ENCODE data around the gene ANGPTL8. TPM values are rescaled to one million over a fixed set of nuclear protein-coding genes. Genes with fewer than 3 reads are reported as not detected.

Gene ANGPTL8
- total RNA-seq, 1 experiment from 2014 or later = not detected

GRCh38 chr19:11242025-11242424, 2.6 kb downstream of the ANGPTL8 start:
- Histone ChIP-seq H3K27ac (no peak overlapping the region), H3K4me3 (no peak overlapping the region), H3K27me3 (ENCODE audit: insufficient read depth, low read depth) (no peaks in the 10 kb centered on the region), H3K9me3 (ENCODE audit: insufficient read depth, low read depth) (no peaks in the 10 kb centered on the region), H3K4me2 (no peak overlapping the region), H4K20me1 (ENCODE audit: insufficient read depth) (no peaks in the 10 kb centered on the region), H3K4me1 (replicated peaks; ENCODE audit: insufficient read depth) (no peaks in the 10 kb centered on the region), H3K9me2 (ENCODE audit: insufficient read depth) (no peaks in the 10 kb centered on the region), H2AFZ (no peak overlapping the region), H3K79me2 (ENCODE audit: low read depth) (no peaks in the 10 kb centered on the region), H3F3A (ENCODE audit: insufficient read depth, low read depth) (peaks cover 17% of the 10 kb centered on the region), H3K36me3 (ENCODE audit: low read depth) (peaks cover 4% of the 10 kb centered on the region; the same call in 1 of the 2 replicates)
- TF ChIP-seq EZH2 (IDR thresholded peaks at IDR 0.05; ENCODE audit: low read depth) (no peak), CTCF (conservative IDR thresholded peaks at IDR 0.05) (no peak)
- CTCF ChIA-PET = interaction anchor here (0.6 to 0.7 kb wide), 2 partner anchors 43 to 54 kb away, joined by 3 read pairs; no protein-coding TSS in a partner anchor
- POLR2A ChIA-PET (ENCODE audit: unreplicated experiment) = no interaction called here
- DNase-seq = no peak
- intact Hi-C loops (cut with micrococcal nuclease; ENCODE audit: unreplicated experiment) = no loop called here
- BruUV-seq (replicated peaks) = no TSS peak

GRCh38 chr19:11242864-11243797, 3.7 kb downstream of the ANGPTL8 start:
- Histone ChIP-seq H3K4me1 (replicated peaks; ENCODE audit: insufficient read depth) (no peaks in the 10 kb centered on the region), H3K9me2 (ENCODE audit: insufficient read depth) (no peaks in the 10 kb centered on the region), H4K20me1 (ENCODE audit: insufficient read depth) (no peaks in the 10 kb centered on the region), H3K9me3 (ENCODE audit: insufficient read depth, low read depth) (no peaks in the 10 kb centered on the region), H2AFZ (no peak overlapping the region), H3F3A (ENCODE audit: insufficient read depth, low read depth) (peaks cover 17% of the 10 kb centered on the region), H3K36me3 (ENCODE audit: low read depth) (peaks cover 4% of the 10 kb centered on the region; the same call in 1 of the 2 replicates), H3K27me3 (ENCODE audit: insufficient read depth, low read depth) (no peaks in the 10 kb centered on the region), H3K27ac (no peak overlapping the region), H3K4me2 (peak overlapping the region; percentile 64), H3K4me3 (no peak overlapping the region), H3K79me2 (ENCODE audit: low read depth) (no peaks in the 10 kb centered on the region)
- POLR2A ChIA-PET (ENCODE audit: unreplicated experiment) = no interaction called here
- CTCF ChIA-PET = interaction anchor here (0.6 to 0.7 kb wide), 5 partner anchors 9 to 615 kb away, joined by 3 to 15 read pairs (median 3); no protein-coding TSS in a partner anchor
- intact Hi-C loops (cut with micrococcal nuclease; ENCODE audit: unreplicated experiment) = no loop called here
- peak; percentile 60 to 89 for DNase-seq
- no TSS peak for BruUV-seq (replicated peaks)
- TF ChIP-seq EZH2 (IDR thresholded peaks at IDR 0.05; ENCODE audit: low read depth) (no peak), CTCF (conservative IDR thresholded peaks at IDR 0.05) (peak; percentile 91)

- BruUV-seq (replicated peaks) = no TSS peak
- H3K36me3 ChIP-seq (ENCODE audit: low read depth) = peaks cover 4% of the 10 kb centered on the region; the same call in 1 of the 2 replicates
- H3K9me2 ChIP-seq (ENCODE audit: insufficient read depth) = no peaks in the 10 kb centered on the region
- no peak overlapping the region for H3K4me3 ChIP-seq
- ChIA-PET CTCF (interaction anchor here (0.6 to 0.7 kb wide), 5 partner anchors 9 to 615 kb away, joined by 3 to 15 read pairs (median 3); no protein-coding TSS in a partner anchor), POLR2A (ENCODE audit: unreplicated experiment) (no interaction called here)
- H3K27ac ChIP-seq = no peak overlapping the region
- no peaks in the 10 kb centered on the region for H3K9me3 ChIP-seq (ENCODE audit: insufficient read depth, low read depth)
- intact Hi-C loops (cut with micrococcal nuclease; ENCODE audit: unreplicated experiment) = no loop called here
- H3K4me2 ChIP-seq = peak overlapping the region; percentile 64
- no peak for DNase-seq
- H2AFZ ChIP-seq = no peak overlapping the region
- 0 out of 2 replicates have a peak, but pooled peaks cover 2% of the 10 kb centered on the region for H4K20me1 ChIP-seq (ENCODE audit: insufficient read depth)
- no peak for TF ChIP-seq EZH2 (IDR thresholded peaks at IDR 0.05; ENCODE audit: low read depth)
- TF ChIP-seq CTCF (conservative IDR thresholded peaks at IDR 0.05) = no peak
- no peaks in the 10 kb centered on the region for H3K79me2 ChIP-seq (ENCODE audit: low read depth)
- H3K27me3 ChIP-seq (ENCODE audit: insufficient read depth, low read depth) = no peaks in the 10 kb centered on the region
- H3K4me1 ChIP-seq (replicated peaks; ENCODE audit: insufficient read depth) = no peaks in the 10 kb centered on the region
- H3F3A ChIP-seq (ENCODE audit: insufficient read depth, low read depth) = peaks cover 17% of the 10 kb centered on the region
These were observed 4.4 kb downstream of the ANGPTL8 start for GRCh38 chr19:11243798-11244169.

Data from PC-9 (cell line).